ENCODE results near the gene CELA2A.

Gene CELA2A

GRCh38 chr1:15411593-15412137 lies 44.9 kb upstream of the CELA2A start:
- no peak for TF ChIP-seq CTCF (IDR thresholded peaks at IDR 0.05; ENCODE audit: control insufficient read depth, extremely low read depth, insufficient read depth)
- DNase-seq (ENCODE audit: low read depth) = no peak
- H3K4me3 ChIP-seq (ENCODE audit: low read depth, low read length) = no peak overlapping the region

GRCh38 chr1:15412175-15412800 lies 44.2 kb upstream of the CELA2A start:
- no peak for DNase-seq (ENCODE audit: low read depth)
- no peak overlapping the region for H3K4me3 ChIP-seq (ENCODE audit: low read depth, low read length)
- TF ChIP-seq CTCF (IDR thresholded peaks at IDR 0.05; ENCODE audit: control insufficient read depth, extremely low read depth, insufficient read depth) = no peak

GRCh38 chr1:15412843-15413242 lies 43.7 kb upstream of the CELA2A start:
- no peak for DNase-seq (ENCODE audit: low read depth)
- no peak overlapping the region for H3K4me3 ChIP-seq (ENCODE audit: low read depth, low read length)
- no peak for TF ChIP-seq CTCF (IDR thresholded peaks at IDR 0.05; ENCODE audit: control insufficient read depth, extremely low read depth, insufficient read depth)

GRCh38 chr1:15413563-15414444 lies 42.7 kb upstream of the CELA2A start:
- no peak for DNase-seq (ENCODE audit: low read depth)
- no peak for TF ChIP-seq CTCF (IDR thresholded peaks at IDR 0.05; ENCODE audit: control insufficient read depth, extremely low read depth, insufficient read depth)
- H3K4me3 ChIP-seq (ENCODE audit: low read depth, low read length) = no peak overlapping the region

- no peak for DNase-seq (ENCODE audit: low read depth)
- no peak overlapping the region for H3K4me3 ChIP-seq (ENCODE audit: low read depth, low read length)
- TF ChIP-seq CTCF (IDR thresholded peaks at IDR 0.05; ENCODE audit: control insufficient read depth, extremely low read depth, insufficient read depth) = no peak
Observed at GRCh38 chr1:15414445-15414983, 42.0 kb upstream of the CELA2A start.

- H3K4me3 ChIP-seq (ENCODE audit: low read depth, low read length) = no peak overlapping the region
- DNase-seq (ENCODE audit: low read depth) = no peak
- TF ChIP-seq CTCF (IDR thresholded peaks at IDR 0.05; ENCODE audit: control insufficient read depth, extremely low read depth, insufficient read depth) = no peak
Observed at GRCh38 chr1:15417059-15417934, 39.2 kb upstream of the CELA2A start.
